Nephron progenitor cell (in vitro differentiated cells): ENCODE results near the gene SCN4A.
"Not testable (repeated sequence)": the region's sequence is repeated elsewhere in the genome, so short reads cannot be mapped to it uniquely, and the experiment has no call there.

Source experiments
- DNase-seq: peaks from one replicate; pipeline ENCODE4 v3.0.0; 2021
- H3K27ac Mint-ChIP-seq: 2 replicates; pipeline ENCODE4 v1.8.0; 2021; ENCODE audit warnings: mild to moderate bottlenecking, moderate library complexity, mixed read lengths
- H3K27me3 Mint-ChIP-seq: 2 replicates; pipeline ENCODE4 v1.8.0; 2021; ENCODE audit warnings: mild to moderate bottlenecking, low read depth, mixed read lengths; ENCODE audit not compliant: poor library complexity
- H3K36me3 Mint-ChIP-seq: 2 replicates; pipeline ENCODE4 v1.8.0; 2021; ENCODE audit warnings: low read depth, mixed read lengths
- H3K4me1 Mint-ChIP-seq: 2 replicates; pipeline ENCODE4 v1.8.0; 2021; ENCODE audit warnings: mixed read lengths
- H3K4me3 Mint-ChIP-seq: 2 replicates; pipeline ENCODE4 v1.8.0; 2021; ENCODE audit warnings: mild to moderate bottlenecking, moderate library complexity, mixed read lengths
- H3K9me3 Mint-ChIP-seq: 2 replicates; pipeline ENCODE4 v1.8.0; 2021; ENCODE audit warnings: mild to moderate bottlenecking, moderate library complexity, mixed read lengths
- TF ChIP-seq, protein P1 (sequence below): fragments of 200-600 bp; sonication (generic); IDR thresholded peaks from 2 replicates; pipeline ENCODE4 v1.5.0; 2021; ENCODE audit warnings: antibody characterized with exemption

Gene SCN4A

DNA sequence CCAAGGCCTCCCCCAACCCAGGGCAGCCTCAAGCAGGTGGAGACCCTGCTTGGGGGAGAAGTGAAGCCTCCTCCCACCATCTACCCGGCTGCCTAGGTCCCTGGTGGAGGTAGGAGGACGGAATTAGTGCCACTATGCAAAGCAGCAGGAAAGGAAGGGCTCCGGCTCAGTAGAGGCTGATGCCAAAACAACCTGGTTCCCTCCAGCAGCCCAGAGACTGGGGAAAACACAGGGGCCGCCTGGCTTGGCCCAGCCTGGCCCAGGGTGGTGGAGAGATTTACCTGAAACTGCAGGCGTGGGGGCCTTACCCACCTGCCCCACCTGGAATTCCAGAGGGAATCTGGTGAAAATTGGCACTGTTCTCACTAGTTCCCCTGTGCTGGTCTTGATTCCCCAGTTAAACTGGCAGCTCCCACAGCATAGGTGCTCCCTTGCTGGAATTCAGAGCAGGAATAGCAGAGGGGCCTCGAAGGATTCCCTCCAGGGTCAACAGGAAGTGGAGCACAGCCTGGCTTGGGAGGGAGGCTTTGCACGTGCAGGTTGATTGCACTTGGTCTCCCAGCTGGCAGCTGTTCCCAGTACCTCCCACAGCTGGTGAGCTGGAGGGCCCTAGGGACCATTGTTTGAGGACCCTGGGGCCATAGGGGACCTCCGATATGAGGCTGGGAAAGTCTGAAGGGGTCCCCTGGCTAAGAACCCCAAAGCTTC lies 45.1 kb downstream of the SCN4A start:
- no peak overlapping the region for H3K27ac Mint-ChIP-seq
- no peaks in the 10 kb centered on the region for H3K36me3 Mint-ChIP-seq
- no peak overlapping the region for H3K4me3 Mint-ChIP-seq
- no peaks in the 10 kb centered on the region for H3K9me3 Mint-ChIP-seq
- DNase-seq, result no peak
- peaks cover 18% of the 10 kb centered on the region for H3K4me1 Mint-ChIP-seq
- peaks cover 2% of the 10 kb centered on the region for H3K27me3 Mint-ChIP-seq
- TF ChIP-seq, protein P1, sequence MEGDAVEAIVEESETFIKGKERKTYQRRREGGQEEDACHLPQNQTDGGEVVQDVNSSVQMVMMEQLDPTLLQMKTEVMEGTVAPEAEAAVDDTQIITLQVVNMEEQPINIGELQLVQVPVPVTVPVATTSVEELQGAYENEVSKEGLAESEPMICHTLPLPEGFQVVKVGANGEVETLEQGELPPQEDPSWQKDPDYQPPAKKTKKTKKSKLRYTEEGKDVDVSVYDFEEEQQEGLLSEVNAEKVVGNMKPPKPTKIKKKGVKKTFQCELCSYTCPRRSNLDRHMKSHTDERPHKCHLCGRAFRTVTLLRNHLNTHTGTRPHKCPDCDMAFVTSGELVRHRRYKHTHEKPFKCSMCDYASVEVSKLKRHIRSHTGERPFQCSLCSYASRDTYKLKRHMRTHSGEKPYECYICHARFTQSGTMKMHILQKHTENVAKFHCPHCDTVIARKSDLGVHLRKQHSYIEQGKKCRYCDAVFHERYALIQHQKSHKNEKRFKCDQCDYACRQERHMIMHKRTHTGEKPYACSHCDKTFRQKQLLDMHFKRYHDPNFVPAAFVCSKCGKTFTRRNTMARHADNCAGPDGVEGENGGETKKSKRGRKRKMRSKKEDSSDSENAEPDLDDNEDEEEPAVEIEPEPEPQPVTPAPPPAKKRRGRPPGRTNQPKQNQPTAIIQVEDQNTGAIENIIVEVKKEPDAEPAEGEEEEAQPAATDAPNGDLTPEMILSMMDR, result no peak

DNA sequence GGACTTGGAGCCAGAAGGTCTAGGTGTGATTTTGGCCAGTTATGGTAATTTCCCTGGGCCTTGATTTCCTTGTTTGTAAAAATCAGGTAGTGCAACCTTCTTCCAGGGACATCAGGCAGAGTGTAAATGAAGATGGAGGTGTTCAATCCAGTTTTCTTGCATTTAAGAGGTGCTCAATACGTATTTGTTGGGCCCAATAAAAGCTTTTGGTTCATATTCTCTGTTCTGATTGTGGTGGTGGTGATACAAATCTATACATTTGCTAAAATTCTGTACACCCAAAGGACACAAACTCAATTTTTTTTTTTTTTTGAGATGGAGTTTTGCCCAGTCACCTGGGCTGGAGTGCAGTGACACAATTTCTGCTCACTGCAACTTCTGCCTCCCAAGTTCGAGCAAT lies 46.6 kb downstream of the SCN4A start:
- H3K36me3 Mint-ChIP-seq, result no peaks in the 10 kb centered on the region
- no peak overlapping the region for H3K27ac Mint-ChIP-seq
- no peak overlapping the region for H3K4me3 Mint-ChIP-seq
- DNase-seq, result no peak
- H3K4me1 Mint-ChIP-seq, result peaks cover 12% of the 10 kb centered on the region
- TF ChIP-seq, protein P1, result no peak
- H3K9me3 Mint-ChIP-seq, result no peaks in the 10 kb centered on the region
- H3K27me3 Mint-ChIP-seq, result peaks cover 4% of the 10 kb centered on the region

DNA sequence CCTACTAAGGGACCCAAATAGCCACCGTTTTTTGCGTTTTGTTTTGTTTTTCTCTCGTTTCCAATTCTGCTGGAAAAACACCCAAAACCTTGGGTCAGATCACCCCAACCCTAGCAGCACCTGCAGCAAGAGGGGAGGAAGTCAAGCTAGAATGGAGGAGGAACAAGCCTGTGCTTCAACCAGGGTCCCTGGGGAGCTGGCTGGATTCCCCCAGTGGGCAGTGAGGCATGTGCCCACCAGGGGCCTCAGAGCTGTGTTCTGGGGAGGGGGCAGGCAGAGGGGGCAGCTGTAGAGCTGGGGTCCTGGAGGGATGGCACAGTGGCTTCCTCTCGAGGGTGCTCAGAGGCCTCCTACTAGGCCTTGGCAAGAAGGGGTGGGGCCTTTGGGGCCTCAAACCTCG lies 47.1 kb downstream of the SCN4A start:
- Mint-ChIP-seq H3K36me3 (no peaks in the 10 kb centered on the region), H3K4me3 (no peak overlapping the region), H3K4me1 (peaks cover 6% of the 10 kb centered on the region), H3K27ac (no peak overlapping the region), H3K9me3 (no peaks in the 10 kb centered on the region), H3K27me3 (peaks cover 4% of the 10 kb centered on the region)
- TF ChIP-seq, protein P1, result no peak
- no peak for DNase-seq

DNA sequence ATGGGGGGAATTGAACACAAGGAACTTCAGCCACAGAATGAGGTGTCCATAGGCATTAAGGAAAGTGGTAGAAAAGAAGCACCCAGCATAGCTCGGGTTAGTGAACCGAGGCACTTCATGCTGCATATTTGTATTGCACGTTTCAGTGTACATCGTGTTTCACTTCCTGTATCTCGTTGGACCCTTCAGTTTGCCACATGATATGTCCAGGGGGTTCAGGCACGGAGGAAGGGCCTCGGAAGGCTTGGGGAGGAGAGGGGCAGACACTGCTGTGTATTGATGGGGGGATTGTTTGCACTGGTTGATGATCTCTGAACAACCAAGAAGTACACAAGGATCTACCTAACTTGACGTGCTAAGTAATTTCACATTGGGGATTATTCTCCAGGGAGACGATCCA lies 50.3 kb downstream of the SCN4A start:
- Mint-ChIP-seq H3K4me1 (peaks cover 23% of the 10 kb centered on the region), H3K27me3 (peaks cover 27% of the 10 kb centered on the region)
- H3K9me3 Mint-ChIP-seq, DNase-seq, H3K27ac Mint-ChIP-seq, H3K36me3 Mint-ChIP-seq, H3K4me3 Mint-ChIP-seq: not testable (repeated sequence)

DNA sequence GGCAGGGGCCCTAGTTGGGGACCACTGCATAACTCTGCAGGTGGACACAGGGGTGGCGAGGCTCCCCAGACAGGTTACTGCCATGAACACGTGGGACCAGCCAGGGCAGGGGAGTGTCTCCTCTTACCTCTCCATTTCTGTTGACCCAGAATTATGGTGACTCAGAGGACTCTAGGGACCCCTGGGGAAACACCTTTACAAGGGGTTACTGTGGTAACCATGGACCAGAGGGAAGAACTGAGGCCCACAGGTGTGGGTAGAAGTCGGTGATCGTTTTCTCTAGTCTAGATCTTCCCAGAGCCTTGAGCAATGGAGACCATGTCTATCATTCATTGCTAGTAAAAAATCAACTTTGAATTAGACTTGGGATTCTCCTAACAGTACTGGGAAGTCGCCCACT lies 51.9 kb downstream of the SCN4A start:
- not testable (repeated sequence) for H3K9me3 Mint-ChIP-seq, H3K36me3 Mint-ChIP-seq, H3K4me3 Mint-ChIP-seq, DNase-seq, H3K27ac Mint-ChIP-seq
- Mint-ChIP-seq H3K4me1 (peaks cover 23% of the 10 kb centered on the region), H3K27me3 (peaks cover 43% of the 10 kb centered on the region)

DNA sequence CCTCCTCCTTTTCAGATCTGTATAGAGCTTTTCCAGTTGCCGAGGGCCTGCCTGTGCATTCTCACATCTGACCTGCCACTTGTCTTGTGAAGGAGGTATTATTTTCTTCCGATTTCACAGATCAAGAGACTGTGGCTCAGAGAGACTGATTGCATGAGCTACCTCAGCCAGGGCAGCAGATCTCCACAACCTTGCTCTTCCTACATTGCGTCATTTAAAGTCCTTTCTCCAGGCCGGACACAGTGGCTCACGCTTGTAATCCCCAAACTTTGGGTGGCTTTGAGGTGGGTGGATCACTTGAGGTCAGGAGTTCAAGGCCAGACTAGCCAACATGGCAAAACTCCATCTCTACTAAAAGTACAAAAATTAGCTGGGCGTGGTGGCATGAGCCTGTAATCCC lies 52.7 kb downstream of the SCN4A start:
- H3K4me1 Mint-ChIP-seq, result peaks cover 23% of the 10 kb centered on the region
- not testable (repeated sequence) for H3K36me3 Mint-ChIP-seq

DNA sequence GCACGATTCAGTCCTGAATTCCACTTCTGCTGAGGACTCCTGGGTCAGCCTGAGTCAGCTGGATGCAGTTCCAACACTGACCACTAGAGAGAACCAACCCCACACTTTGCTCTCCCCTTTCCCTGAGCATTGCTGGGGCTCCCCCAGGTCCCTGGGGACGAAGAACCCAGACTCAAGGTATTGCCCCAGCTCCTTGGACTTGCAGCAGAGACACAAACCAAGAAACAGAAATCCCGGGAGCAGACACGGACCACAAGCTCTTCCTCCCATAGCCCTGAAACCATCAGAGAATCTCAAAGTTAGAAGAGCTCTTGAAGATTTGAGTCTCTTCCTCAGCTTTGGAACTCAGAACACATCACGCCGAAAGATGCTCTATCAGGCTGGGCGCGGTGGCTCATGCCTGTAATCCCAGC lies 53.4 kb downstream of the SCN4A start:
- peak; percentile 74 for DNase-seq
- no peaks in the 10 kb centered on the region for H3K9me3 Mint-ChIP-seq
- H3K27ac Mint-ChIP-seq, result no peak overlapping the region
- H3K36me3 Mint-ChIP-seq, result no peaks in the 10 kb centered on the region
- TF ChIP-seq, protein P1, result peak; percentile 84
- peaks cover 55% of the 10 kb centered on the region for H3K27me3 Mint-ChIP-seq
- H3K4me1 Mint-ChIP-seq, result peaks cover 23% of the 10 kb centered on the region
- no peak overlapping the region for H3K4me3 Mint-ChIP-seq

More for the DNA sequence above, 52.7 kb downstream of the SCN4A start:
- not testable (repeated sequence) for DNase-seq, H3K4me3 Mint-ChIP-seq, H3K9me3 Mint-ChIP-seq, H3K27ac Mint-ChIP-seq
- H3K27me3 Mint-ChIP-seq, result peaks cover 48% of the 10 kb centered on the region

DNA sequence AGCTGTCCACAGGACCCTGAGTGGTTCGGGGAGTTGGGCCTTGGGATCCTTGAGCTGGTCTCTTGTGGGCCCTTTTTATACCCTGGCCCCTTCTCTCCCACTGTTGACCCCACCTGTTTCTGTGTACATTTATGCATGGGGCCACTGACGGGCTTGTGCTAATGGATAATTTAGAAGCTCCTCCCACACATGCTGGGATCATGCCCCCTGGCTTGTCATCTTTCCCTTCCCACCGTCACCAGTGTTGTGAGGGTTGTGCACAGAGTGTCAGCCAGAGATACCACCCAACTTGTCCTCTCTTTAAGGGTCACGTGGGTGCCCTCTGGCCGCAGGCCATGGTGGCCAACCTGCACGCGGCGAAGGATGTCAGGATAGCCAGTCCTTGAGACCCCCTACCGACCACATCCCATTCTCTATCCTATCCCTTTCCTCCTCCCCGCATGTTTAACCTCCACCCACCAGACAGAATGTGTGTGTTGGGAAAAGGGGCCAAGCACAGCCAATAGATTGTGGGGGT lies 53.9 kb downstream of the SCN4A start, which contains the start of gene GH1:
Gene GH1, minus strand, starts transcription at position 51 of the 517 bp plus-strand sequence. CDS start 63 bp downstream, outside the sequence.
- not testable (repeated sequence) for H3K9me3 Mint-ChIP-seq, H3K36me3 Mint-ChIP-seq, H3K4me3 Mint-ChIP-seq, DNase-seq, H3K27ac Mint-ChIP-seq
- H3K4me1 Mint-ChIP-seq, result peaks cover 23% of the 10 kb centered on the region
- H3K27me3 Mint-ChIP-seq, result peaks cover 60% of the 10 kb centered on the region
